K562 (cell line): ENCODE results near the gene ASGR1. TPM values are rescaled to one million over a fixed set of nuclear protein-coding genes. Genes with fewer than 3 reads are reported as not detected.

Experiments
- ATAC-seq: fragments of 200-7000 bp; cut with Tn5 transposase; 3 replicates; pipeline ENCODE4 v1.9.1; 2020; ENCODE audit warnings: moderate library complexity
- BruUV-seq: library from RNA; stranded (reverse); fragments of 400-500 nt; replicated peaks from 2 replicates; lab custom pipeline; 2021; lab: Mats Ljungman, UMichigan
- CTCF ChIA-PET: fragments of 300-600 bp; formaldehyde crosslinking; extraction: SDS; loops from one replicate; lab custom pipeline; 2021; ENCODE audit warnings: low intra/inter-chr PET ratio; lab: Yijun Ruan, JAX
- POLR2A ChIA-PET: fragments of 300-600, 350-650 bp; sonication (Branson Sonifier 250); formaldehyde crosslinking; extraction: SDS; loops from one replicate; lab custom pipeline; 2021; ENCODE audit warnings: antibody characterized with exemption, inconsistent platforms; lab: Yijun Ruan, JAX
- DNase-seq, 4 experiments: peaks; one replicate each; pipeline versions ENCODE4 v3.0.0 to v3.0.0-alpha.2; 2011 to 2018; ENCODE audit warnings: low spot score in 3 of 4, mixed read lengths in 3 of 4; ENCODE audit errors: extremely low read depth in 1 of 4
- FAIRE-seq: peaks from 2 replicates; lab custom pipeline; 2011; peaks lifted over from hg19 to GRCh38; lab: Jason Lieb, UNC
- H2AFZ ChIP-seq: 2 replicates; pipeline ENCODE4 v1.6.0; 2011; ENCODE audit warnings: low read depth, low read length, control low read depth, inconsistent platforms
- H3K27ac ChIP-seq: fragments of 200-600 bp; 3 replicates; pipeline ENCODE4 v1.8.0; 2011; ENCODE audit warnings: low read depth, mild to moderate bottlenecking, control low read depth, inconsistent platforms, low read length, moderate library complexity, mixed read lengths; ENCODE audit errors: extremely low read depth
- H3K27me3 ChIP-seq, 2 experiments: fragments of 300-600 bp in 1 of 2; 2 replicates in 1 of 2; 3 replicates in 1 of 2; pipeline versions ENCODE4 v1.6.0 to v1.8.0; 2011; ENCODE audit warnings: inconsistent platforms in 2 of 2, low read length in 2 of 2, mild to moderate bottlenecking in 1 of 2, mixed read lengths in 1 of 2, moderate library complexity in 1 of 2; ENCODE audit not compliant: control insufficient read depth in 2 of 2, insufficient read depth in 2 of 2
- H3K36me3 ChIP-seq: fragments of 300-600 bp; 3 replicates; pipeline ENCODE4 v1.8.0; 2011; ENCODE audit warnings: mild to moderate bottlenecking, low read length, inconsistent platforms; ENCODE audit not compliant: control insufficient read depth, insufficient read depth
- H3K4me1 ChIP-seq, 2 experiments: fragments of 200-600 bp in 1 of 2; replicated peaks in 1 of 2; 2 replicates in 1 of 2; 3 replicates in 1 of 2; pipeline versions ENCODE4 v1.5.1 to v1.8.0; 2011; ENCODE audit warnings: inconsistent platforms in 2 of 2, low read length in 2 of 2, mild to moderate bottlenecking in 1 of 2, mixed read lengths in 1 of 2, moderate library complexity in 1 of 2; ENCODE audit not compliant: control insufficient read depth in 2 of 2, insufficient read depth in 2 of 2
- H3K4me2 ChIP-seq: 2 replicates; pipeline ENCODE4 v1.6.1; 2011; ENCODE audit warnings: low read length, control low read depth, inconsistent platforms, mixed read lengths; ENCODE audit not compliant: insufficient read depth
- H3K4me3 ChIP-seq: fragments of 200-600 bp; sonication (generic), shearing (Covaris generic); 2 replicates; pipeline ENCODE4 v1.5.1; 2016; ENCODE audit warnings: control low read depth, inconsistent platforms
- H3K79me2 ChIP-seq: fragments of 200-600 bp; 3 replicates; pipeline ENCODE4 v1.8.0; 2011; ENCODE audit warnings: low read length, inconsistent platforms; ENCODE audit not compliant: control insufficient read depth, insufficient read depth
- H3K9ac ChIP-seq, 2 experiments: 2 replicates each; pipeline versions ENCODE4 v1.6.0 to v1.6.1; 2011; ENCODE audit warnings: low read depth in 2 of 2, low read length in 2 of 2, control low read depth in 1 of 2, inconsistent platforms in 1 of 2, mild to moderate bottlenecking in 1 of 2, mixed read lengths in 1 of 2; ENCODE audit not compliant: insufficient read depth in 1 of 2
- H3K9me1 ChIP-seq: one replicate; pipeline ENCODE4 v1.6.0; 2011; ENCODE audit warnings: inconsistent platforms, mild to moderate bottlenecking, low read length, moderate library complexity; ENCODE audit not compliant: control insufficient read depth, insufficient read depth
- H3K9me3 ChIP-seq: replicated peaks from 2 replicates; pipeline ENCODE4 v1.5.1; 2011; ENCODE audit warnings: low read depth, low read length, inconsistent platforms; ENCODE audit not compliant: control insufficient read depth, insufficient read depth
- H4K20me1 ChIP-seq: replicated peaks from 2 replicates; pipeline ENCODE4 v1.6.1; 2011; ENCODE audit warnings: low read length, inconsistent platforms, mixed read lengths; ENCODE audit not compliant: control insufficient read depth, insufficient read depth
- BCOR ChIP-seq: fragments of 450-650 bp; IDR thresholded peaks from 2 replicates; pipeline ENCODE4 v1.6.1; 2016
- HDAC6 ChIP-seq: IDR thresholded peaks from 2 replicates; pipeline ENCODE4 v1.6.1; 2012; ENCODE audit warnings: low read depth, mild to moderate bottlenecking, control low read depth, inconsistent platforms, low read length, moderate library complexity
- IFI16 ChIP-seq: fragments of 250-450 bp; sonication (Bioruptor Pico); IDR thresholded peaks from 2 replicates; pipeline ENCODE4 v2.1.2; 2022; ENCODE audit warnings: mild to moderate bottlenecking, inconsistent platforms
- NCOA1 ChIP-seq: fragments of 450-650 bp; IDR thresholded peaks from 2 replicates; pipeline ENCODE4 v1.6.1; 2016; ENCODE audit warnings: low read depth
- NCOR1 ChIP-seq: fragments of 450-650 bp; IDR thresholded peaks from 2 replicates; pipeline ENCODE4 v1.6.1; 2016; ENCODE audit warnings: mild to moderate bottlenecking, moderate library complexity
- NR4A1 ChIP-seq, 2 experiments: fragments of 250-450 bp in 1 of 2; fragments of 450-650 bp in 1 of 2; sonication (Bioruptor Pico) in 1 of 2; IDR thresholded peaks; 2 replicates each; pipeline versions ENCODE4 v1.4.0 to v1.6.1; 2016 to 2020; ENCODE audit warnings: mild to moderate bottlenecking in 2 of 2, missing compliant biosample characterization in 1 of 2, missing genetic modification characterization in 1 of 2, moderate library complexity in 1 of 2
- PYGO2 ChIP-seq: fragments of 450-650 bp; IDR thresholded peaks from 2 replicates; pipeline ENCODE4 v1.6.1; 2016; ENCODE audit warnings: mild to moderate bottlenecking, missing genetic modification characterization, moderate library complexity, missing compliant biosample characterization
- TBL1XR1 ChIP-seq, 2 experiments: IDR thresholded peaks; 2 replicates each; pipeline ENCODE4 v1.6.1; 2012; ENCODE audit warnings: improper control_type of control experiment in 2 of 2, low read length in 2 of 2, mild to moderate bottlenecking in 1 of 2
- XRCC4 ChIP-seq: IDR thresholded peaks from one replicate; pipeline ENCODE4 v1.6.1; 2011; ENCODE audit not compliant: insufficient read depth, insufficient read length; ENCODE audit errors: extremely low read depth
- ZBTB5 ChIP-seq: fragments of 450-650 bp; IDR thresholded peaks from 2 replicates; pipeline ENCODE4 v1.6.1; 2017; ENCODE audit warnings: antibody characterized with exemption
- ZNF143 ChIP-seq: sonication (generic); formaldehyde crosslinking; IDR thresholded peaks from 2 replicates; pipeline ENCODE4 v1.9.0; 2022; ENCODE audit warnings: mild to moderate bottlenecking, missing genetic modification reagents
- ZNF165 ChIP-seq: fragments of 250-450 bp; sonication (Bioruptor Pico); IDR thresholded peaks from 2 replicates; pipeline ENCODE4 v1.4.0; 2020; ENCODE audit warnings: borderline replicate concordance
- ZNF408 ChIP-seq: fragments of 250-450 bp; sonication (Bioruptor Pico); IDR thresholded peaks from 2 replicates; pipeline ENCODE4 v1.4.0; 2020; ENCODE audit warnings: low read depth, mild to moderate bottlenecking, moderate library complexity
- WGBS: fragments of 100-300 bp; shearing (Covaris generic); methylation state at CpG from one replicate; pipeline ENCODE4 v1.1.6; 2016; ENCODE audit warnings: low coverage, mixed read lengths; ENCODE audit not compliant: insufficient coverage; ENCODE audit errors: missing lambda C conversion rate; 5-methylcytosine and 5-hydroxymethylcytosine counted together
- in situ Hi-C: fragments of 300-500 bp; cut with MboI; formaldehyde crosslinking; loops from 4 replicates; pipeline ENCODE4 v1.15.0; 2018; ENCODE audit warnings: inconsistent platforms, mixed read lengths
- intact Hi-C: fragments of 100-400 bp; cut with micrococcal nuclease; formaldehyde crosslinking; loops from 2 replicates; pipeline ENCODE4 v1.14.2; 2022
- polyA plus RNA-seq, 8 experiments: library from polyadenylated mRNA; depleted of rRNA in 4 of 8; stranded (reverse) in 5 of 8; unstranded in 3 of 8; fragments of >200 nt; fragmentation: Nextera tagmentation in 2 of 8; fragmentation: Illumina TruSeq in 1 of 8; extraction: Ambion mirVana in 2 of 8; extraction: Trizol in 1 of 8; gene quantifications; 2 replicates each; pipeline versions ENCODE4 v1.2.1 to v1.2.3, GENCODE V29; 2011 to 2014; ENCODE audit warnings: inconsistent platforms in 1 of 8, missing spikeins in 1 of 8
- total RNA-seq, 7 experiments: library from RNA; depleted of rRNA in 6 of 7; stranded (reverse); fragments of >200 nt in 6 of 7; fragmentation: Illumina TruSeq in 2 of 7; extraction: Trizol in 2 of 7; gene quantifications; 2 replicates each; pipeline versions ENCODE4 v1.2.1 to v1.2.3, GENCODE V29; 2011 to 2021; ENCODE audit warnings: low replicate concordance in 1 of 7

ASGR1 gene
- total and polyA plus RNA-seq, 9 of the 15 experiments (the other 6 are each of a cell fraction or from before 2014, with no cell fraction given) = 0.11 to 1.0 (median 0.64) TPM; not detected in 2

- no peak for TF ChIP-seq ZBTB5
- no peak for TF ChIP-seq BCOR
- TF ChIP-seq TBL1XR1 (IDR thresholded peaks at IDR 0.05; ENCODE audit: low read length in 2 of 2) = no peak
- no peak for TF ChIP-seq NCOA1
- TF ChIP-seq NCOR1 = no peak
Observed at GRCh38 chr17:7191069-7191468, 11.9 kb upstream of the ASGR1 start (continued).

DNA sequence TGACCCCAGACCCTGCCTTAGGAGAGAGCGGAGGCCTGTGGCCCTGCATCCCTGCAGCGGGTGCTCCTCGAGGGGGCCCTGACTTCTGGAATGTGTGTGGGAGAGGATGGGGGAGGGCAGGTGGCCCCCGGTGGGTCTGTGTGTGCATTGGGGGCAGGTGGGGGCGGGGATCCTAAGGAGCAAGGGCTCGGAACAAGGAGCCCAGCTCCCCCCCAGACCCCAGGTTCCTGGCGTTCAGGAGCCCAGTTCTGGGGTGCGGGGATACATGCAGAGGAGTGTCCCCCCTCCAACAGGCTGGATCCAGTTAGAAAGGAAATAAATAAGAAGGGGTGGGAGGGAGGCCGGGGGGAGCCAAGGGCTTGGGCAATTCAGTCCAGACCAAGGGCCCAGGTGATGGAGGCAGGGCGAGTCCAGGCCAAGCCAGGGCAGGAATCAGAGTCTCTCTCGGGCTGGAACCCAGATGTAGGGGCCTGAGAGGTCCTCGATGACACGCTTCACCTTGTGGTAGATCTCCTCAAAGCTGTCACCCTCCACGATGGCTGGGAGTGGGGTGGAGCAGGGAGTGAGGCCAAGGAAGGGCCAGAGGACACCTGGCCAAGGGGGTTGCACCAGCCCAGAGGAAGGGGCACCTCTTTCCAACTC lies 11.2 kb upstream of the ASGR1 start:
- H3K4me3 ChIP-seq = no peak overlapping the region
- H3K9ac ChIP-seq = no peak overlapping the region
- H3K4me1 ChIP-seq = peaks cover 3 to 6% of the 10 kb centered on the region in 2 experiments; a peak in 3 of 5 replicates
- H2AFZ ChIP-seq = no peak overlapping the region
- POLR2A ChIA-PET = no interaction called here
- H3K27me3 ChIP-seq = no peaks in the 10 kb centered on the region
- CTCF ChIA-PET = no interaction called here
- WGBS = 60% methylated on average over 1 of the region's 14 CpGs
- DNase-seq (no peak), FAIRE-seq (no peak), ATAC-seq (no peak)
- peaks cover 10% of the 10 kb centered on the region; the same call in 1 of the 3 replicates for H3K36me3 ChIP-seq
- in situ Hi-C loops (no loop called here), intact Hi-C loops (no loop called here)
- H3K9me1 ChIP-seq = no peaks in the 10 kb centered on the region
- BruUV-seq = no TSS peak
- H3K79me2 ChIP-seq = no peaks in the 10 kb centered on the region
- no peak overlapping the region for H3K4me2 ChIP-seq
- H4K20me1 ChIP-seq = no peaks in the 10 kb centered on the region
- H3K9me3 ChIP-seq = no peaks in the 10 kb centered on the region
- TF ChIP-seq ZNF408 (CRISPR knock-in tag) (no peak), XRCC4 (no peak), ZNF143 (CRISPR knock-in tag) (no peak), ZNF165 (no peak), PYGO2 (no peak), NR4A1 (CRISPR knock-in tag; IDR thresholded peaks at IDR 0.05) (no peak), NR4A1 (tag; IDR thresholded peaks at IDR 0.05) (no peak), IFI16 (CRISPR knock-in tag) (no peak), HDAC6 (no peak)
- H3K27ac ChIP-seq = no peak overlapping the region
